K562 (cell line): Measurements from ENCODE around the gene CNIH3.

ENCODE experiments used
- ATF6 ChIP-seq: sonication (generic); formaldehyde crosslinking; IDR thresholded peaks from 2 replicates; pipeline ENCODE4 v1.4.0; 2020; ENCODE audit warnings: mild to moderate bottlenecking, missing genetic modification reagents
- CEBPB ChIP-seq: fragments of 450-650 bp; IDR thresholded peaks from 2 replicates; pipeline ENCODE4 v1.6.1; 2016; ENCODE audit warnings: missing genetic modification characterization, missing compliant biosample characterization
- CTCF ChIP-seq, 3 experiments: IDR thresholded peaks in 2 of 3; conservative IDR thresholded peaks in 1 of 3; 2 replicates each; pipeline ENCODE4 v1.5.1; 2011 to 2012; ENCODE audit warnings: low read length in 3 of 3, mild to moderate bottlenecking in 3 of 3, control low read depth in 2 of 3, improper control_type of control experiment in 1 of 3, inconsistent platforms in 1 of 3, low read depth in 1 of 3, mixed read lengths in 1 of 3, moderate library complexity in 1 of 3; ENCODE audit not compliant: insufficient read depth in 2 of 3
- EHMT2 ChIP-seq: fragments of 450-650 bp; IDR thresholded peaks from 2 replicates; pipeline ENCODE4 v1.6.1; 2018; ENCODE audit warnings: antibody characterized with exemption
- EP300 ChIP-seq: IDR thresholded peaks from 2 replicates; pipeline ENCODE4 v1.6.1; 2012; ENCODE audit warnings: low read length, improper control_type of control experiment
- GATAD2A ChIP-seq: fragments of 450-650 bp; IDR thresholded peaks from 2 replicates; pipeline ENCODE4 v1.6.1; 2017
- MAX ChIP-seq: sonication (generic); formaldehyde crosslinking; IDR thresholded peaks from 2 replicates; pipeline ENCODE4 v1.9.0; 2022; ENCODE audit warnings: mild to moderate bottlenecking, missing genetic modification reagents
- SMAD2 ChIP-seq: fragments of 150-350 bp; IDR thresholded peaks from 2 replicates; pipeline ENCODE4 v1.6.1; 2014; ENCODE audit warnings: low read depth, mild to moderate bottlenecking, low read length
- ZNF217 ChIP-seq: sonication (generic); formaldehyde crosslinking; IDR thresholded peaks from 2 replicates; pipeline ENCODE4 v1.8.0; 2022; ENCODE audit warnings: mild to moderate bottlenecking, missing genetic modification reagents
- ZNF347 ChIP-seq: fragments of 450-650 bp; formaldehyde crosslinking; IDR thresholded peaks from 2 replicates; pipeline ENCODE4 v1.4.0; 2020; ENCODE audit warnings: low read depth, mild to moderate bottlenecking, moderate library complexity

GRCh38 chr1:224616756-224617409 is 766 bp downstream of the CNIH3 start:
- TF ChIP-seq EHMT2 (no peak), SMAD2 (no peak), CTCF (IDR thresholded peaks at IDR 0.05 in 2 of 3, conservative IDR thresholded peaks at IDR 0.05 in 1 of 3; ENCODE audit: insufficient read depth in 2 of 3, low read depth in 1 of 3, low read length in 3 of 3) (no peak), ZNF347 (CRISPR knock-in tag) (no peak), EP300 (no peak), GATAD2A (no peak), CEBPB (tag) (no peak), ZNF217 (CRISPR knock-in tag) (no peak), ATF6 (CRISPR knock-in tag) (no peak), MAX (CRISPR knock-in tag) (no peak)
